Ovary (tissue), 3 donors: ENCODE results near the gene SLC22A1.

ENCODE experiments used
- POLR2A ChIP-seq: fragments of 450-650 bp; IDR thresholded peaks from one replicate; pipeline ENCODE4 v1.6.1; 2017; ENCODE audit warnings: antibody characterized with exemption, mild to moderate bottlenecking, moderate library complexity
- TF ChIP-seq, protein P1 (sequence below), 3 donors: fragments of 450-650 bp in 2 of 3; fragments of 200-600 bp in 1 of 3; IDR thresholded peaks; one replicate each; pipeline versions ENCODE4 v1.5.1 to v1.8.0; 2016 to 2022; ENCODE audit warnings: antibody characterized with exemption in 3 of 3, mild to moderate bottlenecking in 1 of 3
- donor health status: DM: no; HTN: no; CAD: no.

GRCh38 chr6:160202411-160202810 lies 80.8 kb downstream of the SLC22A1 start:
- TF ChIP-seq, protein P1, sequence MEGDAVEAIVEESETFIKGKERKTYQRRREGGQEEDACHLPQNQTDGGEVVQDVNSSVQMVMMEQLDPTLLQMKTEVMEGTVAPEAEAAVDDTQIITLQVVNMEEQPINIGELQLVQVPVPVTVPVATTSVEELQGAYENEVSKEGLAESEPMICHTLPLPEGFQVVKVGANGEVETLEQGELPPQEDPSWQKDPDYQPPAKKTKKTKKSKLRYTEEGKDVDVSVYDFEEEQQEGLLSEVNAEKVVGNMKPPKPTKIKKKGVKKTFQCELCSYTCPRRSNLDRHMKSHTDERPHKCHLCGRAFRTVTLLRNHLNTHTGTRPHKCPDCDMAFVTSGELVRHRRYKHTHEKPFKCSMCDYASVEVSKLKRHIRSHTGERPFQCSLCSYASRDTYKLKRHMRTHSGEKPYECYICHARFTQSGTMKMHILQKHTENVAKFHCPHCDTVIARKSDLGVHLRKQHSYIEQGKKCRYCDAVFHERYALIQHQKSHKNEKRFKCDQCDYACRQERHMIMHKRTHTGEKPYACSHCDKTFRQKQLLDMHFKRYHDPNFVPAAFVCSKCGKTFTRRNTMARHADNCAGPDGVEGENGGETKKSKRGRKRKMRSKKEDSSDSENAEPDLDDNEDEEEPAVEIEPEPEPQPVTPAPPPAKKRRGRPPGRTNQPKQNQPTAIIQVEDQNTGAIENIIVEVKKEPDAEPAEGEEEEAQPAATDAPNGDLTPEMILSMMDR (IDR thresholded peaks at IDR 0.05), result no peak
- TF ChIP-seq POLR2A, result no peak
